AG04449 (cell line): ENCODE results near the gene ECPAS.

Source experiments
- CTCF ChIA-PET: fragments of 350-600 bp; formaldehyde crosslinking; extraction: SDS; loops from one replicate; lab custom pipeline; 2021; ENCODE audit warnings: antibody characterized with exemption; lab: Yijun Ruan, JAX
- POLR2A ChIA-PET: fragments of 400-600, 350-600 bp; formaldehyde crosslinking; extraction: SDS; loops from one replicate; lab custom pipeline; 2020; ENCODE audit warnings: antibody characterized with exemption, inconsistent platforms; lab: Yijun Ruan, JAX
- DNase-seq: peaks from one replicate; pipeline ENCODE4 v3.0.0-alpha.2; 2010; ENCODE audit warnings: low read depth, low spot score
- H3K4me3 ChIP-seq: 2 replicates; pipeline ENCODE4 v1.5.1; 2011; ENCODE audit warnings: low read depth, mild to moderate bottlenecking, control low read depth, low read length
- TF ChIP-seq, protein P1 (sequence below): IDR thresholded peaks from one replicate; pipeline ENCODE4 v1.5.1; 2011; ENCODE audit warnings: mild to moderate bottlenecking, moderate library complexity, low read length, control low read depth, inconsistent platforms; ENCODE audit not compliant: insufficient read depth; ENCODE audit errors: missing control alignments

Gene ECPAS

DNA sequence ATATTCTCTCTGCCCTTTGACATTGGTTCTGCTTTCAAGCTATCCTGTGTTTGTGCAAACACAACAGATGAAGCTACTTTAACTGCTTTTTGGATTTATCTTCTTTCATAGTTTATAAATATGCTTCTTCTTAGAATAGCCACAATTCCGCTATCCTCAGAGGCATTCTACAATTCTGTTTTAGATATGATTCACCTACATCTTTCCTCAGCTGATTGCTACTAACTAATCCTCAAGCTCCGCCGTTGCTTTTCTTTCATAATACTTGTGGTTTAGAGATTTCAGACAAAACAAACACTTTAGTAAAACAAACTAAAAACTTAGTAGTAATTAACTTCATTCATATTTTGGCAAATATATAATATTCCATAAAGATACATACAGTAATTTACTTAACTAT is 52.5 kb downstream of the ECPAS start:
- no peak overlapping the region for H3K4me3 ChIP-seq
- ChIA-PET CTCF (no interaction called here), POLR2A (interaction anchor here (0.7 kb wide), 1 partner anchor 100 kb away, joined by 3 read pairs; no protein-coding TSS in a partner anchor)
- DNase-seq = no peak
- TF ChIP-seq, protein P1, sequence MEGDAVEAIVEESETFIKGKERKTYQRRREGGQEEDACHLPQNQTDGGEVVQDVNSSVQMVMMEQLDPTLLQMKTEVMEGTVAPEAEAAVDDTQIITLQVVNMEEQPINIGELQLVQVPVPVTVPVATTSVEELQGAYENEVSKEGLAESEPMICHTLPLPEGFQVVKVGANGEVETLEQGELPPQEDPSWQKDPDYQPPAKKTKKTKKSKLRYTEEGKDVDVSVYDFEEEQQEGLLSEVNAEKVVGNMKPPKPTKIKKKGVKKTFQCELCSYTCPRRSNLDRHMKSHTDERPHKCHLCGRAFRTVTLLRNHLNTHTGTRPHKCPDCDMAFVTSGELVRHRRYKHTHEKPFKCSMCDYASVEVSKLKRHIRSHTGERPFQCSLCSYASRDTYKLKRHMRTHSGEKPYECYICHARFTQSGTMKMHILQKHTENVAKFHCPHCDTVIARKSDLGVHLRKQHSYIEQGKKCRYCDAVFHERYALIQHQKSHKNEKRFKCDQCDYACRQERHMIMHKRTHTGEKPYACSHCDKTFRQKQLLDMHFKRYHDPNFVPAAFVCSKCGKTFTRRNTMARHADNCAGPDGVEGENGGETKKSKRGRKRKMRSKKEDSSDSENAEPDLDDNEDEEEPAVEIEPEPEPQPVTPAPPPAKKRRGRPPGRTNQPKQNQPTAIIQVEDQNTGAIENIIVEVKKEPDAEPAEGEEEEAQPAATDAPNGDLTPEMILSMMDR = no peak

DNA sequence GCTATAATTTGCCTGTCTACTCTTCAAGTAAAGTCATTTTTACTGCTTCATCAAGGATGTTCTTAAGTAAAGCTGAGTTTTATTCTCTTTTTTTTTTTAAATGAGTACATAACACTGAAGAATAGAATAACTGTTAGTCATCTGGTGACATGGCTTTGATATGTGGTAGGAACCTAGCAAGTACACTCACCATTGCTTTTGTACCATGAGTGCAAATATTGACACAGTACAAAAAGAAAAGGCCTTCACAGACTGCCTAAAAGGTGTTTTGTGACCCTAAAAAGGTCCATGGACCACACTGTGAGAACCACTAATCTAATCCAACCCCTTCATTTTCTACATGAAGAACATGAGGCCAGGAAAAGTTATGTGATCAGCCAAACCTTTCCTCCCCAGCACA is 55.0 kb downstream of the ECPAS start:
- ChIA-PET CTCF (interaction anchor here (0.5 to 1.7 kb wide), 3 partner anchors 15 to 403 kb away, joined by 3 to 5 read pairs (median 3); no protein-coding TSS in a partner anchor), POLR2A (interaction anchor here (0.6 kb wide), 1 partner anchor 13 kb away, joined by 3 read pairs; no protein-coding TSS in a partner anchor)

DNA sequence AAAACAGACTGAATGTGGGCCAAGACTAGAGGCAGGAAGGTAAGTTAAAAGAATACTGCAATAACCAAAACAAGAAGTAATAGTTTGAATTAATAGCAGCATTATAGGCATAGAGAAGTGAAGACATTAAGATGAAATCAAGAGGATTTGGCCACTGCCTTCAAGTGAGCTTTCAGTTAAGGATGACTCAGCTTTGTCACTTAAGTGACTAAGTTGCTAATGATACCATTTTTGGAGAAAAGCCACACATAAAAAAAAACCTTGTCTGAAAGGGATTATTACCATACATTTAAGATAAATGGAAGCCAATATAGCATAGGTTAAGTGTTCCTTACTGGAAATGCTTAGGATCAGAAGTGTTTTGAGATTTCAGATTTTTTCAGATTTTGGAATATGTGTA is 57.0 kb downstream of the ECPAS start:
- DNase-seq = peak; percentile 23
- ChIA-PET CTCF (interaction anchor here (1.6 kb wide), 1 partner anchor 171 kb away, joined by 3 read pairs; no protein-coding TSS in a partner anchor), POLR2A (interaction anchor here (0.6 kb wide), 1 partner anchor 172 kb away, joined by 4 read pairs; no protein-coding TSS in a partner anchor)
- H3K4me3 ChIP-seq = no peak overlapping the region
- TF ChIP-seq, protein P1 = no peak

More for the DNA sequence above, 55.0 kb downstream of the ECPAS start:
- DNase-seq = no peak
- TF ChIP-seq, protein P1 = no peak
- H3K4me3 ChIP-seq = no peak overlapping the region

DNA sequence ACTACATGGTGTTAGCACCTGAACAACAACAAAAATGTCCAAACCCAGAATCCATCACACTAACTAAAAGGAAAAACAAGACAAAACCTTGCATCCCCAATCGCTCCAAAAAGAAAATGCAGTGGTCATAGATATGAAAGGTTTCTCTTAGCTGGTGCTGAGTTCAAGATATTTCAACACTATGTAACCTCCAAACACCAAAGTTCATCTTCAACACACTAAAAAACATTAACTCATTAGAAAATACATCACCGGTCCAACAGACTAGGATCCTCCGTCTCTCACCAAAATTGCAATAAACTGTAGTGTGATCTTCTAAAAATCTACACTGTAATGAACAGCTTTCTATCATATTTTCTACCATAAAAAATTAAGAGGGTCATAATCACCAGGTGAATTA is 60.8 kb downstream of the ECPAS start:
- ChIA-PET POLR2A (no interaction called here), CTCF (no interaction called here)
- H3K4me3 ChIP-seq = no peak overlapping the region

DNA sequence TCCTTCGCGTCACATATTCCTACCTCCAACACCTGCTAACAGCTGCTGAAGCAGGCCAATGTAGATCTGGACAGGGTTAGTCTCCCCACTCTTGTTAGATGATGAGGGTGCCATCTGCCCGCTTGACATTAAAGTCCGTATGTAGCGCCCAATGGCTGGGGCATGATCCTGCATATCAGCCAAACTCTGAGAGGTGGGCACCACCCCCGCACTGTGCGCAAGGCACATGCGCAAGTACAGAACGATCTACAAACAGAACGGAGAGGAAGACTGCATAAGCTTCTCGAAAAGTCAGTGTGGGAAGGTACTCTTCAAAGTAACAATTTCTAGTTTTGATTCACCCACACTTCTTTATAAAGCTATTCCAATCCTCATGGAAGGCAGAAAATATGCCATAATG is 69.8 kb downstream of the ECPAS start:
- no peak for DNase-seq
- TF ChIP-seq, protein P1 = no peak
- H3K4me3 ChIP-seq = no peak overlapping the region
- CTCF ChIA-PET = interaction anchor here (1.8 kb wide), 1 partner anchor 14 kb away, joined by 5 read pairs; no protein-coding TSS in a partner anchor
- POLR2A ChIA-PET = interaction anchor here (0.6 kb wide), 1 partner anchor 51 kb away, joined by 3 read pairs; no protein-coding TSS in a partner anchor

More for the DNA sequence above, 60.8 kb downstream of the ECPAS start:
- TF ChIP-seq, protein P1 = no peak
- no peak for DNase-seq

DNA sequence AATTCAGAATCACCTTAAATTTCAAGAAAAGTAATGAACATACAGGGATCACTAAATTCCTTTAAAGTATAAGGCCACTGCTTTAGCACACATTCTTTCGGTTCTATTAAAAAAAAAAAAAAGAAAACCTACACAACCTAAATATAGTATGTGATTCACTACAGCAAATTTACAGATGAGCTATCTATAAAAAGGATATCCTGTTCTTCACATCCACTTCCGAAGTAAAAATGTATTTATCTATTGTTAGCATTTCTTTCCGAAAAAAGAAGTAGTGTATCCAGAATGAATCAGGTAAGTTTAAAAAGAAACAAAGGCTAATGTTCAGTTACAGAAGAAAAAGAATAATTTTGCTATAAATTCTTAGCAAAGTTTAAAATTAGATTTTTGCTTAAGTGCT is 70.2 kb downstream of the ECPAS start:
- CTCF ChIA-PET = interaction anchor here (1.8 kb wide), 1 partner anchor 14 kb away, joined by 5 read pairs; no protein-coding TSS in a partner anchor
- TF ChIP-seq, protein P1 = no peak
- no peak overlapping the region for H3K4me3 ChIP-seq
- POLR2A ChIA-PET = interaction anchor here (0.6 kb wide), 1 partner anchor 51 kb away, joined by 3 read pairs; no protein-coding TSS in a partner anchor
- no peak for DNase-seq
